NOMO-1 treated with DMSO at 0.1 percent for 48 hours (cell line): ENCODE data around the gene TGIF2LX.
"Not testable (repeated sequence)": the region's sequence is repeated elsewhere in the genome, so short reads cannot be mapped to it uniquely, and the experiment has no call there.

Source experiments
- DNase-seq: peaks from one replicate; lab custom pipeline; 2025; ENCODE audit not compliant: unreplicated experiment; lab: John Stamatoyannopoulos, UW

TGIF2LX gene

DNA sequence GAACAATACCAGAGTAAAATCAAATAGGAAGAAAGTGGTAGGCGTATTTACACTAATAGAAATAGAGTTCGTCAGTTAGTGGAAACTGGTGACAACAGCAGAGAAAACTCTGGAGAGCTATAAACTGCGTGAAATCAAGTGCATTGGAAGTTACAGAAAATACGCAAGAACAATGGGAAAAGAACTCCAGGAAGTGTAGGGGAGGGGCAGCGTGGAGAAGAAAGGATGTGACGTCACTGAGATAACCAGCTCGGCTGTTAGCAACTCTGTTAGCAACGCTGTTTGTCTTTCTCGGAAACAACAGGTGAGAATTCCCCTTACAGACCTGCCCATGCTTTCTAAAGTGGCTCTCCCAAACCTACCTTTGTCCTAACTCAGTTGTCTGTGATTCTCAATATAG is at the start of gene TGIF2LX:
Gene TGIF2LX, plus strand, starts transcription at position 244 of the 400 bp plus-strand sequence. CDS start 178 bp downstream, outside the sequence.
- not testable (repeated sequence) for DNase-seq

DNA sequence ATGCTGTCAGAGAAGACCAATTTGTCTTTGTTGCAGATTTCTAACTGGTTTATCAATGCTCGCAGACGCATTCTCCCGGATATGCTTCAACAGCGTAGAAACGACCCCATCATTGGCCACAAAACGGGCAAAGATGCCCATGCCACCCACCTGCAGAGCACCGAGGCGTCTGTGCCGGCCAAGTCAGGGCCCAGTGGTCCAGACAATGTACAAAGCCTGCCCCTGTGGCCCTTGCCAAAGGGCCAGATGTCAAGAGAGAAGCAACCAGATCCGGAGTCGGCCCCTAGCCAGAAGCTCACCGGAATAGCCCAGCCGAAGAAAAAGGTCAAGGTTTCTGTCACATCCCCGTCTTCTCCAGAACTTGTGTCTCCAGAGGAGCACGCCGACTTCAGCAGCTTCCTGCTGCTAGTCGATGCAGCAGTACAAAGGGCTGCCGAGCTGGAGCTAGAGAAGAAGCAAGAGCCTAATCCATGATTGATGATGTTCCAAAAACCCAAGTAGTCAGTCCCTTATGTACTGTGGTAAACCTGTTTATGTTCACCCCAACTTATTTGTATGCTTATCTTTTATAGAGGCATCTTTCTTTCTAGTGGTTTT is 728 bp downstream of the TGIF2LX start:
- not testable (repeated sequence) for DNase-seq

DNA sequence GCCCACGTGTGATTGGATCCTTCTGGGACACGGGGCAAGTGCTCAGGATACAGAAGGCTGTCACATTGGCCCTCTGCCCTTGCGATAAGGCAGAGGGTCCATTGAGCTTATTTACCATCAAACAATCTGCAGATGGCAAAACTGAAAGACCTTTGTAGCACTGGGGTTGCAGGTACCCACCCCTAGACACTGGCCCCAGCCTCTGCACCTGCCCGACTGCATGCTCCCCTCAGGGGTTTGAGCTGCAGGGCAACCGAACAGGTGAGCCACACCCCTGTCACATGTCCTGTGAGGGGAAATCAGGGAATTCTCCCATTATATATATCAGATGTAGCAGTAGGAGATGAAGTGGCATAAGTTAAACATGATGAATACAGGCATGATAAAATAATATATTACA is 21.4 kb downstream of the TGIF2LX start:
- not testable (repeated sequence) for DNase-seq

- DNase-seq = not testable (repeated sequence)
Observed at GRCh38 chrX:89965588-89965987, 43.9 kb downstream of the TGIF2LX start.
